ENCODE results near the gene OPRD1.

GRCh38 chr1:28796352-28797211 is 15.4 kb upstream of the OPRD1 start:
- TF ChIP-seq, protein P1, sequence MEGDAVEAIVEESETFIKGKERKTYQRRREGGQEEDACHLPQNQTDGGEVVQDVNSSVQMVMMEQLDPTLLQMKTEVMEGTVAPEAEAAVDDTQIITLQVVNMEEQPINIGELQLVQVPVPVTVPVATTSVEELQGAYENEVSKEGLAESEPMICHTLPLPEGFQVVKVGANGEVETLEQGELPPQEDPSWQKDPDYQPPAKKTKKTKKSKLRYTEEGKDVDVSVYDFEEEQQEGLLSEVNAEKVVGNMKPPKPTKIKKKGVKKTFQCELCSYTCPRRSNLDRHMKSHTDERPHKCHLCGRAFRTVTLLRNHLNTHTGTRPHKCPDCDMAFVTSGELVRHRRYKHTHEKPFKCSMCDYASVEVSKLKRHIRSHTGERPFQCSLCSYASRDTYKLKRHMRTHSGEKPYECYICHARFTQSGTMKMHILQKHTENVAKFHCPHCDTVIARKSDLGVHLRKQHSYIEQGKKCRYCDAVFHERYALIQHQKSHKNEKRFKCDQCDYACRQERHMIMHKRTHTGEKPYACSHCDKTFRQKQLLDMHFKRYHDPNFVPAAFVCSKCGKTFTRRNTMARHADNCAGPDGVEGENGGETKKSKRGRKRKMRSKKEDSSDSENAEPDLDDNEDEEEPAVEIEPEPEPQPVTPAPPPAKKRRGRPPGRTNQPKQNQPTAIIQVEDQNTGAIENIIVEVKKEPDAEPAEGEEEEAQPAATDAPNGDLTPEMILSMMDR (conservative IDR thresholded peaks at IDR 0.05; ENCODE audit: low read depth, low read length), result 0 out of 2 replicates have a peak, but pooled peaks have one; percentile 14
- TF ChIP-seq EZH2 (IDR thresholded peaks at IDR 0.05; ENCODE audit: borderline replicate concordance, low read depth, low read length, poor library complexity, severe bottlenecking), result no peak

Data from A673 (cell line).